Body of pancreas (tissue), 4 donors: ENCODE results near the gene NPPA. TPM values are rescaled to one million over a fixed set of nuclear protein-coding genes. Genes with fewer than 3 reads are reported as not detected.

Experiments used
- ATAC-seq: fragments of 150-250 bp; one replicate; pipeline ENCODE4 v1.9.1; 2016
- DNase-seq, 4 donors: peaks; one replicate each; pipeline ENCODE4 v3.0.0-alpha.2; 2019
- H3K27ac ChIP-seq, 4 donors: fragments of 200-600 bp; sonication (generic); 1 replicate in 3 of 4; 2 replicates in 1 of 4; pipeline versions ENCODE4 v1.5.1 to v1.6.1; 2016 to 2019; ENCODE audit warnings: mild to moderate bottlenecking in 1 of 4, mixed read lengths in 1 of 4, moderate library complexity in 1 of 4
- H3K27me3 ChIP-seq, 2 donors: fragments of 200-600 bp; sonication (generic); one replicate each; pipeline ENCODE4 v1.6.0; 2016; ENCODE audit warnings: mild to moderate bottlenecking in 1 of 2
- H3K36me3 ChIP-seq, 2 donors: fragments of 200-600 bp; sonication (generic); replicated peaks in 1 of 2; 2 replicates each; pipeline ENCODE4 v1.5.1; 2016; ENCODE audit warnings: low read depth in 2 of 2; ENCODE audit not compliant: insufficient read depth in 1 of 2
- H3K4me1 ChIP-seq: fragments of 200-600 bp; sonication (generic); one replicate; pipeline ENCODE4 v1.6.0; 2016
- H3K4me3 ChIP-seq, 2 donors: fragments of 200-600 bp; sonication (generic); 1 replicate in 1 of 2; 2 replicates in 1 of 2; pipeline ENCODE4 v1.5.1; 2016 to 2019
- H3K9me3 ChIP-seq, 3 donors: fragments of 200-600 bp; sonication (generic); 1 replicate in 2 of 3; 2 replicates in 1 of 3; pipeline ENCODE4 v1.5.1; 2016
- CTCF ChIP-seq, 7 experiments: fragments of 450-650 bp in 4 of 7; fragments of 200-600 bp in 3 of 7; sonication (generic) in 3 of 7; IDR thresholded peaks; one replicate each; pipeline ENCODE4 v1.5.1; 2016 to 2019; ENCODE audit warnings: antibody characterized with exemption in 7 of 7
- POLR2A ChIP-seq, 3 donors: fragments of 450-650 bp; IDR thresholded peaks; one replicate each; pipeline ENCODE4 v1.6.1; 2016; ENCODE audit warnings: antibody characterized with exemption in 3 of 3, mild to moderate bottlenecking in 2 of 3
- WGBS, 2 donors: methylation state at CpG; one replicate each; pipeline ENCODE4 v1.1.5; 2017; 5-methylcytosine and 5-hydroxymethylcytosine counted together
- intact Hi-C: fragments of 100-400 bp; cut with DNase I; formaldehyde crosslinking; loops from one replicate; pipeline ENCODE4 v1.15.1; 2023
- total RNA-seq, 2 donors: library from RNA; depleted of rRNA; stranded (reverse); fragments of >200 nt; gene quantifications; one replicate each; pipeline ENCODE4 v1.1.0, GENCODE V29; 2016

NPPA gene
- total RNA-seq, 2 donors from 2014 or later = 25.4 TPM; not detected in 1

GRCh38 chr1:11882814-11883538 is 35.4 kb upstream of the NPPA start:
- Histone ChIP-seq H3K4me1 (peaks cover 11% of the 10 kb centered on the region), H3K27ac (no peak overlapping the region), H3K9me3 (no peaks in the 10 kb centered on the region), H3K36me3 (no peaks in the 10 kb centered on the region), H3K27me3 (no peaks in the 10 kb centered on the region), H3K4me3 (no peak overlapping the region)
- TF ChIP-seq CTCF (IDR thresholded peaks at IDR 0.05) (no peak), POLR2A (IDR thresholded peaks at IDR 0.05) (no peak)
- ATAC-seq = peak; percentile 85
- intact Hi-C loops = no loop called here
- 34 to 35% methylated on average over 6 to 13 of the region's 13 CpGs for WGBS, 2 donors
- peak; percentile 79 to 90 (median 90) for DNase-seq

DNA sequence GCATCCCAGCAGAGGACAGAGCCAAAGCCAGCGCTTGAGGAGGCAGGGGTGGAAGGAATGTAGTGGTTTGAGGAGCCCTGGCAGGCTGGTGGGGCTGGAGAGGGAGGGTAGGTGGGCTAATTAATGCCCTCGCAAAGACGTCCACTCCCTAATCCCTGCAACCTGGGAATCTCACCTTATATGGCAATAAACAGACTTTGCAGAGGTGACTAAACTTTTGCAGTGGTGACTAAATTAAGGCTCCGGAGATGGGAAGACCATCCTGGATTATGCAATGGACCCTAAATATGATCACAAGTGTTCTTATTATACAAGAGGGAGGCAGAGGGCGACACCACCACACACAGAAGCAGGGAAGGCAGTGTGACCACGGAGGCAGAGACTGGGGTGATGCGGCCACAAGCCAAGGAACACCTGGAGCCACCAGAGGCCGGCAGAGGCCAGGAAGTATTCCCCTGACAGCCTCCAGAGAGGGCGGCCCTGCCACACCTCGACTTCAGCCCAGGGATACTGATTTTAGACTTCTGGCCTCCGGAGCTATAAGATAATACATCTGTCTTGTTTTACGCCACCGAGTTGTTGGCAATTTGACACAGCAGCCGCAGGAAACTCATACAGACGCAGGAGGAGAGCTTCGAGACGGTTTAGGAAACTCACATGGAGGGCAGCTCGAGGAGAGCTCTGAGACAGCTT is 34.3 kb upstream of the NPPA start:
- ATAC-seq (no peak), DNase-seq (no peak)
- H3K27me3 ChIP-seq = no peaks in the 10 kb centered on the region
- H3K4me3 ChIP-seq = no peak overlapping the region
- no peak overlapping the region for H3K27ac ChIP-seq
- TF ChIP-seq CTCF (IDR thresholded peaks at IDR 0.05) (no peak), POLR2A (IDR thresholded peaks at IDR 0.05) (no peak)
- H3K9me3 ChIP-seq = no peaks in the 10 kb centered on the region
- 80 to 82% methylated on average over 17 to 18 of the region's 18 CpGs for WGBS, 2 donors
- H3K4me1 ChIP-seq = peaks cover 11% of the 10 kb centered on the region
- no peaks in the 10 kb centered on the region for H3K36me3 ChIP-seq
- intact Hi-C loops = no loop called here

- intact Hi-C loops = no loop called here
- 52 to 59% methylated on average over 7 to 10 of the region's 10 CpGs for whole genome bisulfite sequencing, 2 donors
- H3K4me1 ChIP-seq = peaks cover 11% of the 10 kb centered on the region
- no peaks in the 10 kb centered on the region for H3K36me3 ChIP-seq
- no peaks in the 10 kb centered on the region for H3K27me3 ChIP-seq
- no peak for TF ChIP-seq CTCF (IDR thresholded peaks at IDR 0.05)
- no peak for TF ChIP-seq POLR2A (IDR thresholded peaks at IDR 0.05)
- ATAC-seq (no peak), DNase-seq (peak in 1 of 4 donors; percentile 11)
- no peak overlapping the region for H3K4me3 ChIP-seq
- H3K9me3 ChIP-seq = no peaks in the 10 kb centered on the region
- H3K27ac ChIP-seq = no peak overlapping the region
Measured at GRCh38 chr1:11880911-11881748, 33.5 kb upstream of the NPPA start.

GRCh38 chr1:11880181-11880575 is 32.6 kb upstream of the NPPA start:
- Histone ChIP-seq H3K27me3 (no peaks in the 10 kb centered on the region), H3K36me3 (no peaks in the 10 kb centered on the region), H3K27ac (no peak overlapping the region), H3K9me3 (no peaks in the 10 kb centered on the region), H3K4me3 (no peak overlapping the region), H3K4me1 (peaks cover 11% of the 10 kb centered on the region)
- no peak for ATAC-seq
- TF ChIP-seq POLR2A (IDR thresholded peaks at IDR 0.05) (no peak), CTCF (IDR thresholded peaks at IDR 0.05) (no peak)
- intact Hi-C loops = no loop called here
- DNase-seq = no peak
- 50 to 62% methylated on average over 2 to 12 of the region's 12 CpGs for WGBS, 2 donors
